Dedifferentiated amniotic fluid mesenchymal stem cell (primary cell): ENCODE results near the gene CACNG7.

Experiments used
- DNase-seq: peaks from one replicate; pipeline ENCODE4 v3.0.0-alpha.2; 2016; ENCODE audit errors: extremely low spot score

The CACNG7 gene

GRCh38 chr19:53983457-53984289, 74.6 kb downstream of the CACNG7 start:
- DNase-seq: no peak

DNA sequence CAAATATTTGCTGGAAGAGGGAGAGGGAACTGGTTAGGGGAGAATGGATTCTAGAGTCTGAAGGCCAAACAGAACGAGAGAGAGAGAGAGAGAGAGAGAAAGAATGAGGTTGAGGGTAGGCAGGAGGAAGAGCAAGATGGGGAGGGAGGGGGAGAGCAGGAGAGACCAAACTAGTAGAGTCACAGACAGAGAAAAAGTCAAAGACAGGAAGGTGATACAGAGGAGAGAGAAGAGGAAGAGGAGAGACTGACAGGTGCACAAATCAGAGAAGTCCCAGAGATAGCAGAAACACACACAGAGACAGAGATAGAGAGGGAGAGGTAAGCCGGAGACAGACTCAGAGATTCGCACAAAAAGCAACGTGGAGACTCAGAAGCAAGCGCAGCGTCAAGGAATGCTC, 76.8 kb downstream of the CACNG7 start:
- DNase-seq: no peak

DNA sequence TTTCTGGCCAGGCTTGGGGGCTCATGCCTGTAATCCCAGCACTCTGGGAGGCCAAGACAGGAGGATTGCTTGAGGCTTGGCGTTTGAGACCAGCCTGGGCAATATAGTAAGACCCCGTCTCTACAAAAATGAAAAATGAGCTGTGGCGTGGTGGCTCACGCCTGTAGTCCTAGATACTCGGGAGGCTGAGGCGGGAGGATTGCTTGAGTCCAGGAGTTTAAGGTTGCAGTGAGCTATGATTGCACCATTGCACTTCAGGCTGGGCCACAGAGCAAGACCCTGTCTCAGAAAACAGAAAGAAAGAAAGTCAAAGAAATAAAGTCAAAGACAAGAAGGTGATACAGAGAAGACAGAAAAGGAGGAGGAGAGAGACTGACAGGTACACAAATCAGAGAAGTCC, 79.9 kb downstream of the CACNG7 start:
- DNase-seq: no peak

GRCh38 chr19:53989600-53990533, 80.8 kb downstream of the CACNG7 start:
- DNase-seq: no peak

GRCh38 chr19:53991224-53992113, 82.4 kb downstream of the CACNG7 start, which contains the start of gene CACNG6:
CACNG6 (plus strand) TSS chr19:53991637; CDS start chr19:53992878, 1,241 bp downstream.
- no peak for DNase-seq

DNA sequence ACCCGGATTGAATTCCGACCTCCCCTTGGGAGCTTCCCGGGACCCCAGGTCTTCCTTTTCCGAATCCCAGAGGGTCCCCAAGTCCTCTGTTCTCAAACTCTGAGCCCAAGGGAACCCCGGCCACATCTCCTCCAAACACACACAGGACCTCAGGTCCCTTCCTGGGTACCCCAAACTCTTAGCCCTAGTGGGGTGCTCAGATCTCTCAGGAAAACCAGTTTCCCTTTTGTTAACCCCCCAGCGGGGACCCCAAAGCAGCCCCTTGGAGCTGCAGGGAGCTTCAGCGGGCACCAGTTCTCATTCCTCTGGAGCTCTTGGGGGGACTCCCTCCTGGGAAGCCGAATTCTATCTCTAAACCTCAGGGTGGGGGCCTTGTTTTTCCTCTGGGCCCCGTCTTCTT, 83.1 kb downstream of the CACNG7 start:
- no peak for DNase-seq

GRCh38 chr19:53992815-53993214, 83.7 kb downstream of the CACNG7 start:
- no peak for DNase-seq

- no peak for DNase-seq
Measured at GRCh38 chr19:53993448-53993847, 84.4 kb downstream of the CACNG7 start.
